HG03378 (cell line): ENCODE results near the gene POU2F3.

Experiments
- ATAC-seq: cut with Tn5 transposase; IDR thresholded peaks from one replicate; pipeline ENCODE4 v1.9.1; 2021; ENCODE audit warnings: mild to moderate bottlenecking, moderate library complexity; ENCODE audit not compliant: unreplicated experiment

Gene POU2F3

GRCh38 chr11:120210626-120211521 lies 29.1 kb upstream of the POU2F3 start, which contains the start of gene OAF:
TSS of gene OAF (plus strand) at chr11:120211032. CDS start at chr11:120211280, 248 bp downstream.
- no peak for ATAC-seq

GRCh38 chr11:120211522-120212258 lies 28.2 kb upstream of the POU2F3 start:
- no peak for ATAC-seq

- ATAC-seq: no peak
These were observed 27.6 kb upstream of the POU2F3 start for GRCh38 chr11:120212259-120212878.

- ATAC-seq: no peak
These were observed 27.0 kb upstream of the POU2F3 start for GRCh38 chr11:120212926-120213325.

GRCh38 chr11:120214581-120214980 lies 25.4 kb upstream of the POU2F3 start:
- ATAC-seq: no peak

- no peak for ATAC-seq
These were observed 24.3 kb upstream of the POU2F3 start for GRCh38 chr11:120215634-120216033.

GRCh38 chr11:120216426-120217102 lies 23.4 kb upstream of the POU2F3 start:
- no peak for ATAC-seq

GRCh38 chr11:120217526-120217925 lies 22.4 kb upstream of the POU2F3 start:
- ATAC-seq: no peak

- ATAC-seq: no peak
These were observed 21.8 kb upstream of the POU2F3 start for GRCh38 chr11:120217941-120218694.

- ATAC-seq: no peak
These were observed 21.3 kb upstream of the POU2F3 start for GRCh38 chr11:120218695-120219033.

- no peak for ATAC-seq
These were observed 20.6 kb upstream of the POU2F3 start for GRCh38 chr11:120219232-120219937.

- no peak for ATAC-seq
These were observed 19.8 kb upstream of the POU2F3 start for GRCh38 chr11:120219938-120220746.

- no peak for ATAC-seq
These were observed 19.2 kb upstream of the POU2F3 start for GRCh38 chr11:120220747-120221037.

GRCh38 chr11:120221115-120221752 lies 18.7 kb upstream of the POU2F3 start:
- ATAC-seq: no peak

- no peak for ATAC-seq
These were observed 17.0 kb upstream of the POU2F3 start for GRCh38 chr11:120222916-120223315.

GRCh38 chr11:120223793-120224192 lies 16.1 kb upstream of the POU2F3 start:
- no peak for ATAC-seq

GRCh38 chr11:120224361-120224760 lies 15.6 kb upstream of the POU2F3 start:
- ATAC-seq: no peak
